ENCODE data around the gene FXYD5. TPM values are rescaled to one million over a fixed set of nuclear protein-coding genes. Genes with fewer than 3 reads are reported as not detected.
"Not testable (repeated sequence)": the region's sequence is repeated elsewhere in the genome, so short reads cannot be mapped to it uniquely, and the experiment has no call there.

FXYD5 gene
- total RNA-seq, 1 donor from 2014 or later, result 271 TPM

DNA sequence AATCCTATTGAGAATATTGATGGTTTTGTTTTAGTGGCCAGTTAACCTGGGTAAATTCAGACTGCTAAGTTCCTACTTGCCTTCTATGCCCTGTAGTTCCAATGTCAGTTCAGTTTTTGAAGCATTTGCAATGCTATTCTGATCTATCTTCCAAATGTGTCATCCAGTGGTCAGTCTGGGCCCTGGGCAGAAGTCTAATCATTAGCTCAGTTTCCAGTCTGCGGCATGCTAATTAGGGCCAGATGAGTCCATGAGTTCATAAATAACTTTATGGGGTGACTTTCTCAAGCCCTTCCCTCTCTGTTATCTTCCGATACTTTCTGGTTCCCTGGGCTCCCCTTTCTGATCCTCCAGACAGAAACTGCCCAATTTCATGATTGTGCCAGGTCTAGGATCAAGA lies 41.3 kb downstream of the FXYD5 start:
- no peak overlapping the region for H3K27ac Mint-ChIP-seq
- H3K4me3 Mint-ChIP-seq (ENCODE audit: low read depth), result no peak overlapping the region
- H3K9me3 Mint-ChIP-seq, result peaks cover 8% of the 10 kb centered on the region
- H3K36me3 Mint-ChIP-seq (ENCODE audit: low read depth), result no peaks in the 10 kb centered on the region
- intact Hi-C loops (cut with micrococcal nuclease), result no loop called here
- no peak for DNase-seq (ENCODE audit: low spot score)
- H3K27me3 Mint-ChIP-seq (ENCODE audit: low read depth), result peaks cover 14% of the 10 kb centered on the region
- H3K4me1 Mint-ChIP-seq (ENCODE audit: low read depth), result peaks cover 7% of the 10 kb centered on the region

DNA sequence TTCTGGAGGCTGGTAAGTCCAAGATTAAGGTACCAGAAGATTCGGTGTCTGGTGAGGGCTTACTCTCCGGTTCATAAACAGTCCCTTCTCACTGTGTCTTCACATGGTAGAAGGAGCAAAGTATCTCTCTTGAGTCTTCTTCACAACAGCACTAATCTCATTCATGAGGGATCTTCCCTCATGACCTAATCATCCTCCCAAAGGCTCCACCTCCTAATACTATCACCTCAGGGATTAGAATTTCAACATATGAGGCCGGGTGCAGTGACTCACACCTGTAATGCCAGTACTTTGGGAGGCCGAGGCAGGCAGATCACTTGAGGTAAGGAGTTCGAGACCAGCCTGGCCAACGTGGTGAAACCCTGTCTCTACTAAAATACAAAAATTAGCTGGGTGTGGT lies 42.3 kb downstream of the FXYD5 start:
- H3K9me3 Mint-ChIP-seq; intact Hi-C loops (cut with micrococcal nuclease); DNase-seq (ENCODE audit: low spot score); H3K27ac Mint-ChIP-seq; H3K36me3 Mint-ChIP-seq (ENCODE audit: low read depth); H3K4me3 Mint-ChIP-seq (ENCODE audit: low read depth); H3K4me1 Mint-ChIP-seq (ENCODE audit: low read depth); H3K27me3 Mint-ChIP-seq (ENCODE audit: low read depth): not testable (repeated sequence)

DNA sequence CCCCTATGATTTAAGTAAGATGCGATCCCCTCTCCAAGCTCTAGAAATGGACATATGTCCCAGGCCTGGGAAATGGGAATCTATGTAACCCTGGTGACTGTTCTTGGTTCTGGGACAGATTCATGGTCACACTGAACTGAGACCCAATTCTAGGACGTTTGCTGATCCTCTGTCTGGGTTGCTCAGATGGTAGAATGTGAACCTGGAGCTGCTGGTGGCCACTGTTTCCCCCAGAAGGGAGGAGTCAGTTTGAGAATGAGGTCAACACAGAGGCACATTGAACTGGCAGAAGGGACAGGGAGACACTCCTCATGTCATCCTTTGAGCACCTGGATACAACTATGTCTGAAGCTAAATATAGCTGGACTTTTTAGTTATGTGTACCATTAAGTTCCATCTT lies 44.9 kb downstream of the FXYD5 start:
- DNase-seq (ENCODE audit: low spot score), result no peak
- Mint-ChIP-seq H3K27ac (no peak overlapping the region), H3K4me3 (ENCODE audit: low read depth) (no peak overlapping the region), H3K27me3 (ENCODE audit: low read depth) (peaks cover 2% of the 10 kb centered on the region), H3K4me1 (ENCODE audit: low read depth) (peaks cover 17% of the 10 kb centered on the region), H3K9me3 (no peaks in the 10 kb centered on the region), H3K36me3 (ENCODE audit: low read depth) (no peaks in the 10 kb centered on the region)
- intact Hi-C loops (cut with micrococcal nuclease), result no loop called here

DNA sequence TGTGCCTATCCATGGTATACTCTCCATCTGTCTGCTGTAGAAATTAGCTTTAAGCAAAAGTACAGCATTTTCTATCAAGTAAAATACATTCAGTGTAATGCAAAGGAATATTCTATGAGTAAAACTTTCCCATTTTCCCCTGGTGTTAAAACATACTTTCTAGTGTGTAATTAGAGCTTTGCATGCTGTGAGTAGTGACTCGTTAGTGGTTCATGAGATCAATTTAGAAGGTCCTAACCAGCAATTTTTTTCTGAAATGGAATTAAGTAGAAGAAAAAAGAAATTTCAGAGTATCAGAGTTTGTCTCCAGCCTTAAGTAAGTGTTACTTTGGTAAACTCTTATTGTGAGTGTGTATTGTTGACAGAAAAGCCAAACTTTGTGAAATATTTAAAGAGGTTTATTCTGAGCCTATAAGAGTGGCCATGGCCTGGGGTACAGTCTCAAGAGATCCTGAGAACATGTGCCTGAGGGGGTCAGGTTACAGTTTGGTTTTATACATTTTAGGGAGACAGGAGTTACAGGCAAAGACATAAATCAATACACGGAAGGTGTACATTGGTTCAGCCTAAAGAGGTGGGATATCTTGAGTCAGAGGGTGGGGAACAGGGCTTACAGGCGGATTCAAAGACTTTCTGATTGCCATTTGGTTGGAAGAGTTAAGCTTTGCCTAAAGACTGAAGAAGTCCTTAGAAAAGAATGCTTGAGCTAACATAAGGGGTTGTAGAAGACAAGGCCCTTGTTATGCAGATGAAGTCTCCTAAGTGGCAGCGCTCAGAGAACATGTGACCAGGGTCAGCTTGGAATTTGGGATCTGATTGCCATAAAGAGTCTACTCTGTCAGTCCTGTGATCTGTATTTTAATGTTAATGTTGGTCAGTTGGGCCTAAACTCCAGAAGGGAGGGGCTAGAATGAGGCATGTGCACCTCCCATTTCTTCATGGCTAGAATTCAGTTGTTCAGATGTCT lies 48.5 kb downstream of the FXYD5 start:
- peaks cover 2% of the 10 kb centered on the region for H3K36me3 Mint-ChIP-seq (ENCODE audit: low read depth)
- DNase-seq (ENCODE audit: low spot score), result no peak
- peak overlapping the region; percentile 54 for H3K27ac Mint-ChIP-seq
- H3K9me3 Mint-ChIP-seq, result peaks cover 2% of the 10 kb centered on the region
- no peak overlapping the region for H3K4me3 Mint-ChIP-seq (ENCODE audit: low read depth)
- intact Hi-C loops (cut with micrococcal nuclease), result no loop called here
- peaks cover 2% of the 10 kb centered on the region for H3K27me3 Mint-ChIP-seq (ENCODE audit: low read depth)
- peaks cover 47% of the 10 kb centered on the region for H3K4me1 Mint-ChIP-seq (ENCODE audit: low read depth)

DNA sequence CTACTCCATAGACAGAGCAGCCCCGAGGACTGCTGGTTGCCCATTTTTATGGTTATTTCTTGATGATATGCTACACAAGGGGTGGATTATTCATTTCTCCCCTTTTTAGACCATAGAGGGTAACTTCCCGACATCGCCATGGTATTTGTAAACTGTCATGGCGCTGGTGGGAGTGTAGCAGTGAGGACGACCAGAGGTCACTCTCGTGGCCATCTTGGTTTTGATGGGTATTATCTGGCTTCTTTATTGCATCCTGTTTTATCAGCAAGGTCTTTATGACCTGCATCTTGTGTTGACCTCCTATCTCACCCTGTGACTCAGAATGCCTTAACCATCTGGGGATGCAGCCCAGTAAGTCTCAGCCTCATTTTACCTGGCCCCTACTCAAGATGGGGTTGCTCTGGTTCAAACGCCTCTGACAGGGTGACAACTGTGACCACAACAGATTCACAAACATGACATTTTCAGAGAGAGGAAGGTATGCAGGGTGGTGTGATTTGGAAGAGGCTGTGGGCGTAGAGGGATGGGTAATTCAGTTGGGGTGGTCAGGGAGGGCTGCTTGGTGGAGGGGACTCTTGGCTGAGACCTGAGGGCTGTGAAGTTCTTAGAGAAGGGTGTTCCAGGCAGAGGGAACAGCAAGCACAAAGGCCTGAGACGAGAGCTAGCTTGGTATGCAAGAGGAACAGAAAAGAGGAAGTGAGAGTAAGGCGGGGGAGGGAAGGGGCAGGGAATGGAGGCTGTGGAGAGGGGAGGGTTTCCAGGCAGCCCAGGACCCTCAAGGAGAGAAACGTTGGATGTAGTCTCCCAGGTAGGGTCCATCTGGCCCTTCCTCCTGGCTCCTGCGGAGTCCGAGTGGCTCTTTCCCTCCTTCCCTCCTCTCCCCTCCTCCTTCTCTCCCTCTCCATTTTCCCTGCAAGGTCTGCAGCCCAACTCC lies 50.5 kb downstream of the FXYD5 start:
- intact Hi-C loops (cut with micrococcal nuclease), result loop anchor here (5.0 kb wide), 1 partner anchor 62 kb away; the partner anchor contains the start of gene USF2
- Mint-ChIP-seq H3K36me3 (ENCODE audit: low read depth) (peaks cover 4% of the 10 kb centered on the region), H3K4me1 (ENCODE audit: low read depth) (peaks cover 56% of the 10 kb centered on the region), H3K9me3 (peaks cover 4% of the 10 kb centered on the region), H3K4me3 (ENCODE audit: low read depth) (no peak overlapping the region), H3K27ac (peak overlapping the region; percentile 91), H3K27me3 (ENCODE audit: low read depth) (no peaks in the 10 kb centered on the region)
- DNase-seq (ENCODE audit: low spot score), result no peak

DNA sequence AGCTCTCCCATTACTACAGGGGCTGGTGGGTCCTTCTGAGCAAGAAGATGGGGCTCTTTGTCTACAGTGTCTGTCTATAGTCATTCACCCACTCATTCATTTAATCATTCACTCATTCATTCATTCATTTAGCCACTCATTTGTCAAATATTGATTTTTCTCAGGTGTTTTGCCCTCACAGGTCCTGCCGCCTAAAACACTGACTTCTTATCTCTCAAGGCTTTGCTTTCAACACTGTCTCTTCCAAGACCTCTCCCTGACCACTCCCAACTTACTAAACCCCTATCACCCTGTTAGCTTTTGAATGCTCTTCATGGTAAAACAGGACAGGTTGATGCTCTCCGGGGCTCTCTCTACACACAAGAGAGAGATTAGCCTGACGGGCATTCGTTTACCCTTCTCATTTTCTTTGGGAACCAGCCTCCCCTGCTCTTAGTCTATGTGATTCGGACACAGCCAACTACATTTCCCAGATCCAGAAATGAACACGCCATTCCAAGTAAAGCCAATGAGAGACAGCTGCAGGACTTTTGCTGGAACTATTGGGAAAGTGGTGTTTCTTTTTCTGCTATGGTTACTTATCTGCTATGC lies 51.3 kb downstream of the FXYD5 start:
- H3K27ac Mint-ChIP-seq, result peak overlapping the region; percentile 91
- DNase-seq (ENCODE audit: low spot score), result no peak
- intact Hi-C loops (cut with micrococcal nuclease), result loop anchor here (1.0 to 5.0 kb wide), 3 partner anchors 22 to 61 kb away; partner anchors contain the start of genes FXYD5 and USF2
- H3K4me1 Mint-ChIP-seq (ENCODE audit: low read depth), result peaks cover 58% of the 10 kb centered on the region
- H3K36me3 Mint-ChIP-seq (ENCODE audit: low read depth), result peaks cover 4% of the 10 kb centered on the region
- no peaks in the 10 kb centered on the region for H3K27me3 Mint-ChIP-seq (ENCODE audit: low read depth)
- H3K9me3 Mint-ChIP-seq, result peaks cover 4% of the 10 kb centered on the region
- no peak overlapping the region for H3K4me3 Mint-ChIP-seq (ENCODE audit: low read depth)

DNA sequence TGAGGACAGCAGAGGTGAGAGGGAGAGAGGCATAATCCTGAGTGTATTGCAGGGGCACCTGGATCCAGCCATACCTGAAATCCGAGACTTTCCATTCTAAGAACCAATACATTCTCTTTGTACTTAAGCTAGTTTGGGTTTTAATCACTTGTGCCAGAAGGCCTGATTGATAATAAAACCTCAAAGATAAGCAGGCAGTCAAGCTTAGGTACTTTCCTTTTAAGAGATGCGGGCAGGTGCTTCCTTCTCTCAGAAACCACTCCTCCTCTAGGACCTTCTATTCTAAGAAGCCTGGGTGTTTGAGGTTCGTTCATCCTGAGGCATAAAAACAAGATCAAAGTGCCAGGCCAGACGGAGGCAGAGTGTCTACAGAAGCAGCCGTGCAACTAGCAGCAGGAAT lies 51.8 kb downstream of the FXYD5 start:
- Mint-ChIP-seq H3K4me3 (ENCODE audit: low read depth) (peak overlapping the region; percentile 51), H3K27ac (peak overlapping the region; percentile 91), H3K9me3 (peaks cover 4% of the 10 kb centered on the region), H3K27me3 (ENCODE audit: low read depth) (no peaks in the 10 kb centered on the region), H3K4me1 (ENCODE audit: low read depth) (peaks cover 57% of the 10 kb centered on the region), H3K36me3 (ENCODE audit: low read depth) (peaks cover 4% of the 10 kb centered on the region)
- intact Hi-C loops (cut with micrococcal nuclease), result loop anchor here (1.0 to 5.0 kb wide), 3 partner anchors 22 to 61 kb away; partner anchors contain the start of genes FXYD5 and USF2
- peak; percentile 56 for DNase-seq (ENCODE audit: low spot score)

DNA sequence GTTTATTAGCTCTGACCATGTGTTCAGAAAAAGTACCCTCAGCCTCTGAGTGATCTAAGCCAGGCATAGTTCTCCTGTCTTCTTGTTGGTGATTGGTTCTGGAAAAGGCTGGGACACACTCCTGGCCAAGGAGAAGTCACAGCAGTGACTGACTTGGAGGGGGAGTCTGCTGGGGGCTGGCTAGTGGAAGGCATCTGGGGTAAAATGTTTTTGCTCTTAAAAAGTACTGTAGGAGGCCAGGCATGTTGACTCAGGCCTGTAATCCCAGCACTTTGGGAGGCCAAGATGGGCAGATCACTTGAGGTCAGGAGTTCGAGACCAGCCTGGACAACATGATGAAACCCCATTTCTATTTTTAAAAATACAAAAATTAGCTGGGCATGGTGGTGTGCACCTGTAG lies 52.3 kb downstream of the FXYD5 start:
- Mint-ChIP-seq H3K4me1 (ENCODE audit: low read depth) (peaks cover 60% of the 10 kb centered on the region), H3K27ac (peak overlapping the region; percentile 91), H3K36me3 (ENCODE audit: low read depth) (peaks cover 4% of the 10 kb centered on the region), H3K9me3 (peaks cover 4% of the 10 kb centered on the region), H3K27me3 (ENCODE audit: low read depth) (no peaks in the 10 kb centered on the region), H3K4me3 (ENCODE audit: low read depth) (peak overlapping the region; percentile 51)
- DNase-seq (ENCODE audit: low spot score), result no peak
- intact Hi-C loops (cut with micrococcal nuclease), result loop anchor here (1.0 to 5.0 kb wide), 3 partner anchors 23 to 60 kb away; partner anchors contain the start of genes FXYD5 and USF2

DNA sequence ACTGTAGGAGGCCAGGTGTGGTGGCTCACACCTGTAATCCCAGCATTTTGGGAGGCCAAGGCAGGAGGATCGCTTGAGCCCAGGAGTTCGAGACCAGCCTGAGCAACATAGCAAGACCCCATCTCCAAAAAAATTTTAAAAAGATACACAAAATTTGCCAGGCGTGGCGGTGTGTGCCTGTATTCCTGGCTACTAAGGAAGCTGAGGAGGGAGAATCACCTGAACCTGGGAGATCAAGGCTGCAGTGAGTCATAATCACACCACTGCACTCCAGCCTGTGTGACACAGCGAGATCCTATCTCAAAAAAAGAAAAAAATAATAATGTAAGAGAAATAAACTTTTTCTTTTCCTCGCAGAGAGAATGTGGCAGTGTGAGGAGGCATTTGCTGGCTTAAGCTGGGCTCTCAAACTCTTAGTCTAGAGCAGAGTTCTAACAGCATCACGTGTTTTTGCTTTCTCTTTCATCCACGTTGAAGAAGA lies 52.9 kb downstream of the FXYD5 start:
- peaks cover 4% of the 10 kb centered on the region for H3K36me3 Mint-ChIP-seq (ENCODE audit: low read depth)
- DNase-seq (ENCODE audit: low spot score), result no peak
- H3K4me3 Mint-ChIP-seq (ENCODE audit: low read depth), result no peak overlapping the region
- peaks cover 4% of the 10 kb centered on the region for H3K9me3 Mint-ChIP-seq
- H3K27me3 Mint-ChIP-seq (ENCODE audit: low read depth), result no peaks in the 10 kb centered on the region
- intact Hi-C loops (cut with micrococcal nuclease), result loop anchor here (2.0 to 5.0 kb wide), 2 partner anchors 53 to 60 kb away; partner anchors contain the start of genes FXYD5 and USF2
- H3K27ac Mint-ChIP-seq, result peak overlapping the region; percentile 25
- peaks cover 66% of the 10 kb centered on the region for H3K4me1 Mint-ChIP-seq (ENCODE audit: low read depth)

DNA sequence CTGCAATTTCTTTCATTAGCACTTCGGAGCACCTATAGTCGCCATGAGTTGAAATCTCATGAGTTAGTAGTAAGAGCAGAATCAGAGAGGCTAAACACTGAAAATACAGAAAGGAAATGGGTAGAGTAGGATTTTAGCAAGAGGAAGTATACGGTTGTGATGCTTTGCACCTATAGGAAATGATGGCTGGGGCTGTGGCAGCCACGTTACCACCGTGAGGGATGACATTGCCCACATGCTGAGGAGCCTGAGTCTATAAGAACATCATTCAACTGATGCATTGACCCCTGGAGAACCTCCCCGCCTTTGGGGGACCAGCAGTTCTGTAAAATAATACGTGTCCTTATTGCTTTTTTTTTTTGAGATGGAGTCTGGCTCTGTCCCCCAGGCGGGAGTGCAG lies 53.6 kb downstream of the FXYD5 start:
- peak overlapping the region; percentile 44 for H3K27ac Mint-ChIP-seq
- intact Hi-C loops (cut with micrococcal nuclease), result loop anchor here (5.0 kb wide), 1 partner anchor 59 kb away; the partner anchor contains the start of gene USF2

DNA sequence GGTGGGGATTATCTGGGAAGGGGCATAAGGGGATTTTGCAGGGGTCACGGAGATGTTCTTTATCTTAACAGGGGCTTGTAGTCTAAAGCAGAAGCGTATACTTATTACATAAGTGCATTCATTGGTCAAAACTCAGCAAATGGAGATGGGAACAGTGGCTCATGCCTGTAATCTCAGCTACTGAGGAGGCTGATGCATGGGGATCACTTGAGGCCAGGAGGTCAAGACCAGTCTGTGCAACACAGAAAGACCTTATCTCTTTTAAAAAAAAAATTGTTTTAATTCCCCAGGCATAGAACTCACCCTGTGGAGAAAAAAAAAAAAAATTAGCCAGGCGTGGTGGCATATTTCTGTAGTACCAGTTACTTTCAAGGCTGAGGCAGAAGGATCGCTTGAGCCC lies 55.1 kb downstream of the FXYD5 start:
- Mint-ChIP-seq H3K4me1 (ENCODE audit: low read depth) (peaks cover 70% of the 10 kb centered on the region), H3K4me3 (ENCODE audit: low read depth) (no peak overlapping the region), H3K27me3 (ENCODE audit: low read depth) (no peaks in the 10 kb centered on the region), H3K36me3 (ENCODE audit: low read depth) (peaks cover 4% of the 10 kb centered on the region), H3K27ac (no peak overlapping the region), H3K9me3 (peaks cover 4% of the 10 kb centered on the region)
- no peak for DNase-seq (ENCODE audit: low spot score)
- intact Hi-C loops (cut with micrococcal nuclease), result loop anchor here (5.0 kb wide), 1 partner anchor 58 kb away; the partner anchor contains the start of gene USF2

More for the DNA sequence above, 53.6 kb downstream of the FXYD5 start:
- H3K4me1 Mint-ChIP-seq (ENCODE audit: low read depth), result peaks cover 63% of the 10 kb centered on the region
- H3K4me3 Mint-ChIP-seq (ENCODE audit: low read depth), result no peak overlapping the region
- no peaks in the 10 kb centered on the region for H3K27me3 Mint-ChIP-seq (ENCODE audit: low read depth)
- no peak for DNase-seq (ENCODE audit: low spot score)
- H3K9me3 Mint-ChIP-seq, result peaks cover 4% of the 10 kb centered on the region
- peaks cover 4% of the 10 kb centered on the region for H3K36me3 Mint-ChIP-seq (ENCODE audit: low read depth)

All from activated T-helper 2 cell treated with anti-CD3 and anti-CD28 coated beads, Interferon-gamma antibody, Interleukin-2, Interleukin-4, amounts not matched to agents 10 μg/mL and 5 μg/mL and 100 μg/mL, durations not matched to agents 14 hours and 24 hours and 36 hours (primary cell).